SK-N-SH (cell line): ENCODE results near the gene PURA.
A peak's percentile ranks its signal among the peaks of the same experiment; 100 is the strongest.

ENCODE experiments used
- CHD2 ChIP-seq: fragments of 150-350 bp; IDR thresholded peaks from 2 replicates; pipeline ENCODE4 v1.6.1; 2018; ENCODE audit warnings: low read length; ENCODE audit not compliant: partially characterized antibody
- CTCF ChIP-seq: fragments of 200-600 bp; sonication (generic); IDR thresholded peaks from 2 replicates; pipeline ENCODE4 v1.6.1; 2017; ENCODE audit warnings: antibody characterized with exemption, mild to moderate bottlenecking, moderate library complexity
- EP300 ChIP-seq, 2 experiments: IDR thresholded peaks; 2 replicates each; pipeline versions ENCODE4 v1.4.0 to v1.6.1; 2012; ENCODE audit warnings: borderline replicate concordance in 1 of 2, low read depth in 1 of 2, low read length in 1 of 2
- GABPA ChIP-seq: IDR thresholded peaks from 2 replicates; pipeline ENCODE4 v1.4.0; 2012; ENCODE audit warnings: low read depth, mild to moderate bottlenecking
- MAX ChIP-seq: IDR thresholded peaks from 2 replicates; pipeline ENCODE4 v1.4.0; 2012; ENCODE audit warnings: low read depth
- NFIC ChIP-seq: IDR thresholded peaks from 2 replicates; pipeline ENCODE4 v1.4.0; 2012; ENCODE audit warnings: borderline replicate concordance
- NRF1 ChIP-seq: IDR thresholded peaks from 2 replicates; pipeline ENCODE4 v1.6.1; 2012; ENCODE audit warnings: low read depth, mild to moderate bottlenecking, low read length
- TAF1 ChIP-seq: IDR thresholded peaks from 2 replicates; pipeline ENCODE4 v1.6.1; 2012; ENCODE audit warnings: low read depth, mild to moderate bottlenecking, low read length, moderate library complexity, borderline replicate concordance
- YY1 ChIP-seq: IDR thresholded peaks from 2 replicates; pipeline ENCODE4 v1.4.0; 2012; ENCODE audit warnings: low read depth, mild to moderate bottlenecking

GRCh38 chr5:140075371-140075770, 38.5 kb upstream of the PURA start:
- no peak for TF ChIP-seq NFIC
- TF ChIP-seq CTCF = peak; percentile 58
- no peak for TF ChIP-seq TAF1
- TF ChIP-seq CHD2 = no peak
- TF ChIP-seq YY1 = no peak
- no peak for TF ChIP-seq MAX
- no peak for TF ChIP-seq EP300 (IDR thresholded peaks at IDR 0.05; ENCODE audit: borderline replicate concordance in 1 of 2, low read depth in 1 of 2, low read length in 1 of 2)
- no peak for TF ChIP-seq GABPA
- TF ChIP-seq NRF1 = no peak
